Pancreas (tissue), 10 donors: Measurements from ENCODE around the gene RPL31. TPM values are rescaled to one million over a fixed set of nuclear protein-coding genes. Genes with fewer than 3 reads are reported as not detected.

Experiments used
- ATAC-seq, 4 donors: fragments of 200-7000 bp; cut with Tn5 transposase; one replicate each; pipeline versions ENCODE4 v1.8.0 to v1.9.1; 2020; ENCODE audit warnings: mild to moderate bottlenecking in 4 of 4, moderate library complexity in 4 of 4
- DNase-seq, 6 donors: peaks; one replicate each; pipeline ENCODE4 v3.0.0-alpha.2; 2020
- FAIRE-seq: peaks from 2 replicates; lab custom pipeline; 2012; peaks lifted over from hg19 to GRCh38; lab: Jason Lieb, UNC
- H3K27ac ChIP-seq, 4 donors: fragments of 200-600 bp; sonication (generic); 1 replicate in 3 of 4; 2 replicates in 1 of 4; pipeline versions ENCODE4 v1.5.0 to v1.8.0; 2020
- H3K27me3 ChIP-seq, 4 donors: fragments of 200-600 bp; one replicate each; pipeline ENCODE4 v1.8.0; 2021
- H3K36me3 ChIP-seq, 3 donors: fragments of 200-600 bp; sonication (generic) in 1 of 3; one replicate each; pipeline versions ENCODE4 v1.5.0 to v1.8.0; 2020 to 2021
- H3K4me1 ChIP-seq, 3 donors: fragments of 200-600 bp; one replicate each; pipeline ENCODE4 v1.8.0; 2021
- H3K4me3 ChIP-seq, 4 donors: fragments of 200-600 bp; sonication (generic) in 2 of 4; one replicate each; pipeline versions ENCODE4 v1.5.0 to v1.8.0; 2020 to 2021
- H3K9me3 ChIP-seq, 4 donors: fragments of 200-600 bp; one replicate each; pipeline ENCODE4 v1.8.0; 2021
- WGBS, 2 donors: extraction: QIAGEN DNeasy Blood & Tissue Kit; methylation state at CpG; one replicate each; pipeline ENCODE4 v1.1.7; 2013; 5-methylcytosine and 5-hydroxymethylcytosine counted together
- intact Hi-C, 3 donors: fragments of 100-400 bp; cut with DNase I; formaldehyde crosslinking; loops; one replicate each; pipeline versions ENCODE4 v1.11.1 to v1.14.2; 2022
- polyA plus RNA-seq, 2 donors: library from polyadenylated mRNA; stranded (reverse); fragments of 200-250 nt; gene quantifications; one replicate each; pipeline ENCODE4 v1.2.3, GENCODE V29; 2013
- total RNA-seq, 6 donors: library from RNA; stranded (reverse); fragmentation: NEBNext Ultra II Directional in 4 of 6; extraction: Animal tissue kit (Norgen Biotek cat#: 25700) in 4 of 6; gene quantifications; one replicate each; pipeline versions ENCODE4 v1.2.1 to v1.2.4, GENCODE V29; 2021 to 2023
- TF ChIP-seq, protein P1 (sequence below), 4 donors: fragments of 200-600 bp; sonication (generic) in 3 of 4; IDR thresholded peaks; one replicate each; pipeline versions ENCODE4 v1.5.0 to v1.8.0; 2021; ENCODE audit warnings: antibody characterized with exemption in 4 of 4
- donor health status: healthy with polysubstance abuse.
- donor health status: DM: no; HTN: no; CAD: no; lungs with moderate emphysema.
- donor health status: DM: no; HTN: no; CAD: no.
- donor health status: control.
- donor health status: control.
- donor health status: Bipolar disorder and iron deficiency.
- donor health status: DM: yes; HTN: yes; CAD: no.
- donor health status: DM: no; HTN: no; CAD: no.
- donor health status: DM: no; HTN: no; CAD: no.
- donor health status: DM: yes; HTN: yes; CAD: no.

Gene RPL31
- total and polyA plus RNA-seq, 8 donors: 583 to 3,410 (median 959) TPM

DNA sequence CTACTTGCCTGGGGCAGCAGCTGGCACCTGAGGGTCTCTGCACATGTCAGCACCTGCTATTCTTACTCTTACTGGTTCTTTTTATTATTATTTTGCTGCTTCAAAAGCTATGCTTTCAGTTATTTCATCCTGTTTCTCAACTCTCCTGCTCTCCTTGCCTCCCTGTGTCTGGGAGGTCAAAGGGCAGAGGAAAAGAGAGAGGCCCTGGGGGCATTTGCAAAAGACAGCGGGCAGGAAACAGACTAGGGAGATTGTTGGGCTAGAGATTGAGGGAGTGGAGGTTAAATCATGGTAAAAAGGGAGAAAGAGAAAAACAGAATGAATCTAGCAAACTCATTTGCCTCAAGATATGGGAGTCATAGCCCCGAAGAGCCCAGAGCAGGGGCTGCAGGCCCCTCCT is 21.1 kb upstream of the RPL31 start:
- H3K27ac ChIP-seq: no peak overlapping the region
- no peaks in the 10 kb centered on the region for H3K27me3 ChIP-seq
- H3K36me3 ChIP-seq: peaks cover 0 to 30% (median 19%) of the 10 kb centered on the region in 3 donors
- FAIRE-seq: no peak
- no peak for DNase-seq
- intact Hi-C loops: loop anchor here in 2 of 3 donors (5.0 to 10.0 kb wide), 3 partner anchors 246 to 369 kb away; no protein-coding TSS in a partner anchor
- H3K9me3 ChIP-seq: no peaks in the 10 kb centered on the region
- 90 to 97% methylated on average over 2 of the region's 2 CpGs for WGBS, 2 donors
- TF ChIP-seq, protein P1, sequence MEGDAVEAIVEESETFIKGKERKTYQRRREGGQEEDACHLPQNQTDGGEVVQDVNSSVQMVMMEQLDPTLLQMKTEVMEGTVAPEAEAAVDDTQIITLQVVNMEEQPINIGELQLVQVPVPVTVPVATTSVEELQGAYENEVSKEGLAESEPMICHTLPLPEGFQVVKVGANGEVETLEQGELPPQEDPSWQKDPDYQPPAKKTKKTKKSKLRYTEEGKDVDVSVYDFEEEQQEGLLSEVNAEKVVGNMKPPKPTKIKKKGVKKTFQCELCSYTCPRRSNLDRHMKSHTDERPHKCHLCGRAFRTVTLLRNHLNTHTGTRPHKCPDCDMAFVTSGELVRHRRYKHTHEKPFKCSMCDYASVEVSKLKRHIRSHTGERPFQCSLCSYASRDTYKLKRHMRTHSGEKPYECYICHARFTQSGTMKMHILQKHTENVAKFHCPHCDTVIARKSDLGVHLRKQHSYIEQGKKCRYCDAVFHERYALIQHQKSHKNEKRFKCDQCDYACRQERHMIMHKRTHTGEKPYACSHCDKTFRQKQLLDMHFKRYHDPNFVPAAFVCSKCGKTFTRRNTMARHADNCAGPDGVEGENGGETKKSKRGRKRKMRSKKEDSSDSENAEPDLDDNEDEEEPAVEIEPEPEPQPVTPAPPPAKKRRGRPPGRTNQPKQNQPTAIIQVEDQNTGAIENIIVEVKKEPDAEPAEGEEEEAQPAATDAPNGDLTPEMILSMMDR (IDR thresholded peaks at IDR 0.05): no peak
- no peak overlapping the region for H3K4me3 ChIP-seq
- no peaks in the 10 kb centered on the region for H3K4me1 ChIP-seq
- no peak for ATAC-seq

DNA sequence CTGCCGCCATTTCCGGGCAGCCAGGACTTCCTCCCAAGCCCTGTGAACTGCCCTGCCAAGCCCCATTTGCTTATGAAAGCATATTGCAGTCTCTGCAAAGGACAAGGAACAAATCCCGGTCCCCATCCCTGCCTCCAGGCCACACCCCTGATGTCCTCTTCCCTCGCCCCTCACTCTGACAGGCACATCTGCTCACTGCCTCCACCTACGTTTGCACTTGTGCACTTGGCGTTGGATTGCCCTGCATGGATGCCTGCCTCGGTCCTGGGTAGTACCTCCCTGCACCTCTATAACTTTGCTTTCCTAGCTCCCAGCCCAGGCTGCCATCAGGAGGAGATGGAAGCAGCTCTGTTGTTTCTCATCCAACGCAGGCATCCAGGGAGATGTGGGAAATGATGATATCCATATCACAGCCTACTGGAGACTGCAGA is 19.6 kb upstream of the RPL31 start:
- no peak for FAIRE-seq
- H3K27me3 ChIP-seq: no peaks in the 10 kb centered on the region
- H3K4me1 ChIP-seq: no peaks in the 10 kb centered on the region
- 76 to 82% methylated on average over 8 of the region's 8 CpGs for WGBS, 2 donors
- no peak for DNase-seq
- no peak overlapping the region for H3K27ac ChIP-seq
- no peak overlapping the region for H3K4me3 ChIP-seq
- TF ChIP-seq, protein P1 (IDR thresholded peaks at IDR 0.05): no peak
- H3K9me3 ChIP-seq: no peaks in the 10 kb centered on the region
- intact Hi-C loops: loop anchor here in 2 of 3 donors (5.0 to 10.0 kb wide), 3 partner anchors 248 to 370 kb away; no protein-coding TSS in a partner anchor
- ATAC-seq: no peak
- H3K36me3 ChIP-seq: peaks cover 0 to 16% (median 11%) of the 10 kb centered on the region in 3 donors

DNA sequence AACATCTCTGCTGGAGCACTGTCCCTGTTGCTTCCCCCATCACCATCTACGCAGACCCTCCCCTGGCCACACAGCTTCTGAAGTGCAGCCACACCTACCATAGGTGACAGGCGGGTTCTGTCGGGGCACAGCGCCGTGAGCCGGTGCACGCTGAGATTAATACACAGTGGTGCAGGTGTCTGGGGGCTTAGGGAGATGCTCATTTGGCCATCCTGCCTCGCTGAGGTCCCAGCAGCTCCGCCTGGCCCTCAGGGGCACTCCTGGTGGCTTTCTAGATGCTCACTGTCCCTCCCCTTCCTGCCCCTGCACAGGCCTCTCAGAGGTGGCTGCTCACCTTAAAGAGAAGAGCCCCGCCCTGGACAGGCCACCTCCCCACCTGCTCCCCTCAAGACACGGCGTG is 18.9 kb upstream of the RPL31 start:
- TF ChIP-seq, protein P1 (IDR thresholded peaks at IDR 0.05): no peak
- WGBS, 2 donors: 87 to 90% methylated on average over 11 to 12 of the region's 12 CpGs
- peaks cover 0 to 11% (median 9%) of the 10 kb centered on the region in 3 donors for H3K36me3 ChIP-seq
- intact Hi-C loops: loop anchor here in 2 of 3 donors (5.0 to 10.0 kb wide), 3 partner anchors 248 to 371 kb away; no protein-coding TSS in a partner anchor
- H3K27me3 ChIP-seq: no peaks in the 10 kb centered on the region
- H3K4me3 ChIP-seq: no peak overlapping the region
- ATAC-seq (no peak), FAIRE-seq (no peak), DNase-seq (no peak)
- H3K27ac ChIP-seq: no peak overlapping the region
- H3K4me1 ChIP-seq: no peaks in the 10 kb centered on the region
- H3K9me3 ChIP-seq: no peaks in the 10 kb centered on the region

DNA sequence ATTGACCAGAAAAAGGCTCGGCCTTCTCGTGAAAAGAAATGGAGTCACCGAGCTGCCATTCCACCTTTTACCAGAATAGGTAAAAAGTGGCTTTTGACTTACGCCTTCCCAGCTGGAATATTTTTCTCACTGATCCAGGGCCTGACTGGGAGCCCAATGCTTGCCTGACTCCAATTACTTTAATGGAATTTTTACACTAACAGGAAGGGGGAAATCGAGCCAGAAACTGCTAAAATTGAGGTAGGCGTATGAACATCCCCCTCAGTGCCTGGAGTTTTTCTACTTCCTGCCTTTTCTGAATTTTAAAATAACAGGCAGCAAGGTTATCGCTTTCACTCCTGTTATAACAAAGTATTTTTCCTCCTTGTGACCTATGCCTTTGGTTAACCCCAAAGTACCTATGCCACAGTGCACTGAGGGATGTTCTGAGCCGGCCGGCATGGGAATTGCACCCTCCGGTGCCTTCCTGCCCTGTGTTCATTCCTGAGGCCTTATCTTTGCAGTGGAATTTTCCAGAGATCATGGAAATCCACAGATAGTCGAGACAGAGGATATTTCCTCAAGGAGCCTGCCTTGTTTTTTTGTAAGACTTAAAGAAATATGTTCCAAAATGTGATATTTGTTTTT is 18.3 kb upstream of the RPL31 start:
- ATAC-seq: peak in 3 of 4 donors; percentile 36 to 67 (median 62)

More for the DNA sequence above, 18.3 kb upstream of the RPL31 start:
- H3K9me3 ChIP-seq: no peaks in the 10 kb centered on the region
- intact Hi-C loops: loop anchor here in 2 of 3 donors (5.0 to 10.0 kb wide), 3 partner anchors 249 to 371 kb away; no protein-coding TSS in a partner anchor
- no peaks in the 10 kb centered on the region for H3K27me3 ChIP-seq
- 54 to 60% methylated on average over 11 of the region's 11 CpGs for WGBS, 2 donors
- no peak overlapping the region for H3K4me3 ChIP-seq
- H3K36me3 ChIP-seq: peaks cover 0 to 11% (median 5%) of the 10 kb centered on the region in 3 donors
- TF ChIP-seq, protein P1 (IDR thresholded peaks at IDR 0.05): no peak
- H3K27ac ChIP-seq: no peak overlapping the region
- no peaks in the 10 kb centered on the region for H3K4me1 ChIP-seq
- DNase-seq (no peak), FAIRE-seq (no peak)
